Embryonic facial prominence (tissue), 1 donor: Measurements from ENCODE around the gene KLF17.

Experiments used
- DNase-seq: peaks from one replicate; pipeline ENCODE4 v3.0.0-alpha.2; 2016; ENCODE audit errors: extremely low spot score

Gene KLF17

GRCh38 chr1:44152692-44153091 lies 34.1 kb downstream of the KLF17 start:
- no peak for DNase-seq

- DNase-seq = no peak
Observed at GRCh38 chr1:44154049-44154448, 35.4 kb downstream of the KLF17 start.

- no peak for DNase-seq
Observed at GRCh38 chr1:44157903-44158302, 39.3 kb downstream of the KLF17 start.

- DNase-seq = no peak
Observed at GRCh38 chr1:44158871-44159270, 40.2 kb downstream of the KLF17 start.

DNA sequence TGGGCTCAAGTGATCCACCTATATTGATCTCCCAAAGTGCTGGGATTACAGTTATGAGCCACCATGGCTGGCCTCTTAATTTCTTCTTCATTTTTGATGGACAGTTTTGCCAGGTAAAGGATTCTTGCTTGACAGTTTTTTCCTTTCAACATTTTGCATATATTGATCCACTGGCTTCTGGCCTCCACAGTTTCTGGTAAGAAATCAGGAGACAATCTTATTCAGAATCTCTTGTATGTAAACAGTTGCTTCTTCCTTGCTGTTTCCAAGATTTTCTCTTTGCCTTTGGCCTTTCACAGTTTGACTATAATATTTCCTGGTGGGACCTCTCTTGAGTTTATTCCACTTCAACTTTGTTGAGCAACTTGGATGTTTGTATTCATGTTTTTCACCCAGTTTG lies 42.9 kb downstream of the KLF17 start:
- DNase-seq = no peak

- no peak for DNase-seq
Observed at GRCh38 chr1:44168520-44169098, 50.0 kb downstream of the KLF17 start.

DNA sequence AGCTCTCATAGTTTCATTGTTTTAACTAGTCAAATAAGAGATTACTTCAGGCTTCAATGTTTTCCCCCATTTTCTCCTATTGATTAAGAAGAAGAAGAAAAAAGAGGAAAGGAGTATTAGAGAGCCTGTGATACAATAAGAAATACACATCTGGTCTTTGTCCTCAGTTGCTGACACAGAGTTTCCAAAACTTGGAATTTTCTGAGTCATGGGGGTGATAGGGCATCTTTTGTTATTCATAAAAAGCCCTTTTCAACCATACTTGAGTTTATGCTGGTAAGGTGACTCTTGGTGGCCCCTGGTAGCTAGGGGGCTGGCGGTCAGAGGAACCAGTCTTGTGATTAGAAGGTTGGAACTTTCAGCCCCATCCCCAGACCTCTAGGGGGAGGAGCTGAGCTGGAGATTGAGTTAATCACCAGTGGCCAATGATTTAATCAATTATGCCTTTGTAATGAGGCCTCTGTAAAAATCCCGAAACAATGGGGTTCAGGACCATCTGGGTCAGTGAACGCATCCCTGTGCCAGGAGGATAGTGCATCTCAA lies 51.7 kb downstream of the KLF17 start:
- DNase-seq = no peak

DNA sequence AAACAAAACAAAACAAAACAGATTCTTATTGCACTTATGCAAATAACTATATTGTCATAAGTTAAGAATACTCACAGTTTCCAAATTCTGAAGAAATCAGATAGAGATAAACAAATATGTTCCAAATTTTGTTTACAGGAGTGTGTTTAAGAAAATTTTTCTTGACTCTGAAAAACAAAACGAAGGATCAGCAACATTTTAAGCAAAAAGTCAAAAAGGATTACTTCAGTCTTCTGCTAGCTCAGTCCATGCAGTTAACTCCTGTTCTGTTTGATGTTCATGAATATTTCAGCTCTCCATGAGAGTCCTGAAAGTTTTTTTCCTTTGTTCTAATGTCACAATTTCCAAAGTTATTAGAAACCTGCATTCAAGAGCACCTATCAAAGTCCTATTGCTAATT lies 56.0 kb downstream of the KLF17 start:
- DNase-seq = no peak
